Thymus (tissue), 11 donors: ENCODE results near the gene SUPT4H1. TPM values are rescaled to one million over a fixed set of nuclear protein-coding genes. Genes with fewer than 3 reads are reported as not detected.

Experiments
- DNase-seq, 9 donors: peaks; one replicate each; pipeline ENCODE4 v3.0.0-alpha.2; 2013; ENCODE audit warnings: low spot score in 9 of 9, low read depth in 6 of 9, missing footprints in 1 of 9
- H3K27ac ChIP-seq, 2 donors: one replicate each; pipeline ENCODE4 v1.5.1; 2013; ENCODE audit warnings: control low read depth in 1 of 2, low read depth in 1 of 2, low read length in 1 of 2, mild to moderate bottlenecking in 1 of 2, moderate library complexity in 1 of 2
- H3K27me3 ChIP-seq, 2 donors: one replicate each; pipeline ENCODE4 v1.5.1; 2013; ENCODE audit warnings: low read length in 1 of 2; ENCODE audit not compliant: control insufficient read depth in 2 of 2, insufficient read depth in 1 of 2
- H3K36me3 ChIP-seq, 2 donors: one replicate each; pipeline ENCODE4 v1.5.1; 2013; ENCODE audit warnings: low read length in 1 of 2, mild to moderate bottlenecking in 1 of 2, moderate library complexity in 1 of 2; ENCODE audit not compliant: control insufficient read depth in 2 of 2, insufficient read depth in 2 of 2
- H3K4me1 ChIP-seq, 2 donors: one replicate each; pipeline ENCODE4 v1.5.1; 2013; ENCODE audit warnings: low read length in 2 of 2; ENCODE audit not compliant: control insufficient read depth in 2 of 2, insufficient read depth in 2 of 2
- H3K4me3 ChIP-seq, 2 donors: one replicate each; pipeline ENCODE4 v1.5.1; 2013; ENCODE audit warnings: low read length in 2 of 2, control low read depth in 1 of 2, mild to moderate bottlenecking in 1 of 2
- H3K9me3 ChIP-seq, 2 donors: one replicate each; pipeline ENCODE4 v1.5.1; 2013; ENCODE audit warnings: low read length in 1 of 2, mild to moderate bottlenecking in 1 of 2; ENCODE audit not compliant: control insufficient read depth in 2 of 2, insufficient read depth in 1 of 2
- WGBS: extraction: QIAGEN DNeasy Blood & Tissue Kit; methylation state at CpG from one replicate; pipeline ENCODE4 v1.1.7; 2013; 5-methylcytosine and 5-hydroxymethylcytosine counted together
- polyA plus RNA-seq: library from polyadenylated mRNA; stranded (reverse); fragments of 200-250 nt; gene quantifications from one replicate; pipeline ENCODE4 v1.2.3, GENCODE V29; 2013
- total RNA-seq: library from RNA; stranded (reverse); fragments of 120-200 nt; gene quantifications from one replicate; pipeline ENCODE4 v1.2.4, GENCODE V29; 2013
- donor health status: healthy.

The SUPT4H1 gene
- total and polyA plus RNA-seq, 2 donors, result 103 to 119 TPM

DNA sequence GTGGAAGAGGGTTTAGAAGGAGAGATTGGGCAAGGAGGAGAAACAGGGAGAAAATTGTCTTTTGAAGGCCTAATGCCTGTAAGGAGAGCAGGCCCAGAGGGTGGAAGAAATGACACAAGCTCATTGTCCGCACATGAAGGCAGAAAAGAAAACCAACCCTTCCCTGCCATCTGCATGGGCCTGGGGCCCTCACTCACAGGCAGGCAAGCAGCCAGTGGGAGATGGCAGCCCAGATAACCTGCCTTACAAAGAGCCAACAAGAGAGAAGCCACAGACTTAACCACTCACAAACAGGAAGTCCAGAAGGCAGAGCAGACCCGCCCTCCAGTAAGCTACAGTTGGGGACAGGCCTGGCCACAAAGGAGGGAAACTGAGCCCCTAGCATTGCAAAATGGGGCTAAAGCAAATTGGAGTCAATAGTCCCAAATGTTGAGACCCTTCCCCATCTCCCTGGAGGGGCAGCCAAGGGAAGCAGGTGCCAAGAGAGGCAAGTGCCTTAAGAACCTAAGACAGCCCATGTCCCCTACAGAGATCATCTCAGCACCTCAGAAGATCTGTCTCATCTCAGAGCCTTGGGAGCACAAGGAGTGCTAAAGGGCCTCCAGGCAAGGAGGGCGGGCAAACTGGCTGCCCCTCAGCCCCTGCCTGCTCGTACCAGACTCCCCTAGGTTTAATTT, 16.1 kb downstream of the SUPT4H1 start:
- peak overlapping the region; percentile 99 to 100 for H3K27ac ChIP-seq
- peaks cover 18 to 66% of the 10 kb centered on the region in 2 donors for H3K4me1 ChIP-seq
- peak overlapping the region; percentile 84 to 98 for H3K4me3 ChIP-seq
- H3K9me3 ChIP-seq, result no peaks in the 10 kb centered on the region
- H3K27me3 ChIP-seq, result peaks cover 0 to 3% of the 10 kb centered on the region in 2 donors
- peaks cover 10 to 14% of the 10 kb centered on the region in 2 donors for H3K36me3 ChIP-seq
- DNase-seq, result peak in 8 of 9 donors; percentile 70 to 96 (median 86)
- WGBS, result 4% methylated on average over 4 of the region's 4 CpGs

DNA sequence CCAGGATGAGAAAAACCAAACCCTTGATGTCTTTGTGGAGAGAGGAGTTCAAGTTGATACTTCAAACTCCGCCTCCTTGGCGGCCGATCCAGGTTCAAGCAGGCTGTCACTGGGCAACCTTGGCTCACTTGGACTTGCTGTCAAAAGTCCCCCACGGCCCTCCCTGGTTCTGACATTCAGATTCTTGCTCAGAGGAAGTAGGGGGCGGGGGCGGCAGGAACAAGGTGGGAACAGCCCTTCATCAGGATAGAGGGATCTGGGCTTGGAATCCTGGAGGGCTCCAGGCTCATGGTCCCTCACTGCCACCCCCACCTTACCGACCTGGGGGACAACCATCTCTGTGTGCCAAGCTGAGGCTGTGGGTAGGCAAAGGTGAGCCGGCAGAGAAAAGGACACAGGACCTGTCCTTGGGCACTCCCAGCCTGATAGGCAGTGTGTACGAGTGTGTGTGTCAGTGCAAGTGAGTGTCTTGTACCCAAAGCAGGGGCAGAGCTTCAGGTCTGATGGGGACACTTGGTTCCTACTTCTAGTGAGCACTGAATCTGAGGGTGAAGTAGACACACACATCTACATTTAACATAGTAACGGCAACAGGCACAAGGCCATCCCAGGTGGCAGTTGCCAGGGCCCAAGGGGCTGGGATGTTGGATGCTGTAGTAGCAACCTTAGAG, 16.8 kb downstream of the SUPT4H1 start:
- H3K4me1 ChIP-seq, result peaks cover 14 to 59% of the 10 kb centered on the region in 2 donors
- H3K36me3 ChIP-seq, result peaks cover 16 to 18% of the 10 kb centered on the region in 2 donors
- H3K27me3 ChIP-seq, result peaks cover 0 to 4% of the 10 kb centered on the region in 2 donors
- peak overlapping the region; percentile 99 to 100 for H3K27ac ChIP-seq
- H3K4me3 ChIP-seq, result peak overlapping the region; percentile 84 to 98
- no peaks in the 10 kb centered on the region for H3K9me3 ChIP-seq
- DNase-seq, result peak in 6 of 9 donors; percentile 36 to 74 (median 45)
- 6% methylated on average over 10 of the region's 10 CpGs for WGBS

DNA sequence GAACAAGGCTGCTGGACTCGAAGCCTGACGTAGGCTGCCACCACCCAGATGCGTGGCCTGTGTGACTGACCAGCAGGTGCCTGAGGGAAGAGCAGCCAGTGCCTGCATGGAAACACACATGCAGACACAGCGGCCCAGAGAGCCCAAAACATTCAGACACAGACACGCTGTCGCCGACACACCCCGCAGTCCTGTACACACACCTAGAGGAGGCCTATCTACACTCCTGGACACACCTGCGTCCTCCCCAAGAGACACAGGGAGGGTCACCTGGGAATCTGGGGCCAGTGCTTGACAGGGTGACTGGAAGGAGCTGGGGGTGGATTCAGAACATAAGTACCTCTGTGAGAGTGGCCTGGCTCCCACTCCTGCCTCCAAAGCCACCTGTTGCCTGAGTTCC, 17.3 kb downstream of the SUPT4H1 start:
- DNase-seq, result no peak
- peaks cover 20 to 21% of the 10 kb centered on the region in 2 donors for H3K36me3 ChIP-seq
- H3K4me3 ChIP-seq, result peak overlapping the region; percentile 84 to 98
- peaks cover 0 to 4% of the 10 kb centered on the region in 2 donors for H3K27me3 ChIP-seq
- whole genome bisulfite sequencing, result 61% methylated on average over 9 of the region's 9 CpGs
- H3K27ac ChIP-seq, result peak overlapping the region; percentile 99 to 100
- no peaks in the 10 kb centered on the region for H3K9me3 ChIP-seq
- peaks cover 10 to 54% of the 10 kb centered on the region in 2 donors for H3K4me1 ChIP-seq

DNA sequence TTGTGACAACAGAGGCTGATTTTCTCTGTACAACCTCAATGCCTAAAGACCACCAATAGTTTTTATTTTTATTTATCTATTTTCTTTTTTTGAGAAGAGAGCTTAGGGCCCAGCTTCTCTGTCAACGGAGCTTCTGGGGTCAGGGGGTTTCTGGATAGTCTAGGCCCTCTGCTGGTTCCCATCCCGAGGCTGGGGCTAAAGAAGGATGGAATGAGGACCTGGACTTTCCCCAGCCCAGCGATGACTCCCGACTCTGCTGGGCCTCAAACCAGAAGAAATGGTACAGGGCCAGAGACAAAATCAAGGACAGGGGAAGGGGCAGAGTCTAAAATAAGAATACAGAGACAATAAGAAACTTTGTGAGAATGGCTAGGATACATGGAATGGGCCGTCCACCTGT, 17.7 kb downstream of the SUPT4H1 start:
- 59% methylated on average over 5 of the region's 5 CpGs for WGBS
- H3K27me3 ChIP-seq, result peaks cover 0 to 4% of the 10 kb centered on the region in 2 donors
- H3K27ac ChIP-seq, result peak overlapping the region; percentile 99 to 100
- H3K4me3 ChIP-seq, result peak overlapping the region; percentile 84 to 98
- DNase-seq, result no peak
- no peaks in the 10 kb centered on the region for H3K9me3 ChIP-seq
- peaks cover 22 to 24% of the 10 kb centered on the region in 2 donors for H3K36me3 ChIP-seq
- peaks cover 10 to 52% of the 10 kb centered on the region in 2 donors for H3K4me1 ChIP-seq

DNA sequence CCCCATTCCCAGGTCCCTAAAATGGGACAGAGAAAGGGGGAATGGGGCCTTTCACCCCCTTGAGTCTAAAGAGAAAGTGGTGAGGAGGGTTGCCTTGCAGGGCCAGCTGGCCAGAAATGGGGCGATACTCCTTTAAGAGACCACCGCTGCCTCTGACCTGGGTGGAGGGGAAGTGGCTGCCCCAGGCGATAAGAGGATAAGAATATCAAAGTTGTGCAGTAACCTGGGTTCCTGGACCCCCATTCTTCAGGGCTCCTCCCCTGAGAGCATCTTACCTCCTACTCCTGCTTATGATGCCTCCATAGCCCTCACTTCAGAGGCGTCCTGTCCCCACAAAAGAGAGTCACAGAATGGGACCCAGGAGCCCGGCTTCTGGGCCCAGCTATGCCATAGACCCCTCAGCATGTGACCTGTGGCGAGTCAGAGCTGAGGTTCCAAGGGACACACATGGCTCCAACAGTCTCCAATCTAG, 18.2 kb downstream of the SUPT4H1 start:
- peak overlapping the region; percentile 84 to 98 for H3K4me3 ChIP-seq
- H3K36me3 ChIP-seq, result peaks cover 22 to 24% of the 10 kb centered on the region in 2 donors
- H3K9me3 ChIP-seq, result no peaks in the 10 kb centered on the region
- WGBS, result 7% methylated on average over 6 of the region's 6 CpGs
- H3K27me3 ChIP-seq, result peaks cover 0 to 4% of the 10 kb centered on the region in 2 donors
- peak in 6 of 9 donors; percentile 43 to 82 (median 58) for DNase-seq
- peak overlapping the region; percentile 99 to 100 for H3K27ac ChIP-seq
- H3K4me1 ChIP-seq, result peaks cover 10 to 53% of the 10 kb centered on the region in 2 donors

DNA sequence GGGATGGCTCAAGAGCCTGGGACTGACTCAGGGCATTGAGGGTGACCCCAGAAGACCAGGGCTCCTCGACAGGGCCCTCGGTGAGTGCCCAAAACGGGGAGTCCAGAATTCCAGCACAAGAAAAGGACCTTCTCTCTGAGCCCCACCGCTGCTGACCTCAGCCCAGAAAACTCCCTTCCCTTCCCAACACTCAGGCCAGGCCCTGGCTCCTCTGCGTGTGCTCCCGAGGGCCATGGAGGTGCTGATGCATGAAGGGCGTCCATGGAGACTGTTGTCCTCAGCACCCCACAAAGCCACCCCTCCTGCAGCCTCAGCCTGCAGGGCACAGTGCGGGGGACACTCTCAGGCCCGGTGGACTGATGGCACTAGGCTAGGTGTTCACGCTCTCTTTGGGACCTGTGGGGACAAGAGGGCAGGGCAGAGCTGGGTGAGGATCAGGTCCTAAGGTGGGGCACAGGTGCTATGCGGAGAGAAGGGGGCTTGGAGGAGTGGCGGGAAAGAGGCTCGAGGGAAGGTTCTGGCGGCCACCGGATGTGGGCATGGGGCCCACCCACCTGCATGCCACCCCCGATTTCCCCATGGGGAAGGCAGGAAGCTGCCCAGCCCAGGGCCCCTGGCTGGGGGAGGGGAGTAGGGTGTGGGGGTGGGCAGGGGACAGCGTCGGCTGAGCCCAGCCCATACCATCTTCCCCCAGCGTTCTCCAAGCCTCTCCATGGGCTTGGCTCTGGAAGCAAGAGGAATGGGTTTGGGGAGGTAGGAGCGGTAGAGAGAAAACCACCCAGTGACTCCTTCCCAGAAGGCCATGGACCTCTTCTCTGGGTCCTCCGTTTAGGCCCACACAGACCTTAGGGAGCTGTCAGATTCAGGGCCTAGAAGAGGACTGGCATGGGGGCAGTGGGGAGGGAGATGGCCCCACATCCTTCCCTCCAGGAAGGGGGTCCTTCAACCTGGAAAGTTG, 18.9 kb downstream of the SUPT4H1 start:
- H3K27me3 ChIP-seq, result peaks cover 0 to 4% of the 10 kb centered on the region in 2 donors
- WGBS, result 4% methylated on average over 21 of the region's 21 CpGs
- peak in 8 of 9 donors; percentile 65 to 90 (median 79) for DNase-seq
- peaks cover 7 to 54% of the 10 kb centered on the region in 2 donors for H3K4me1 ChIP-seq
- peak overlapping the region; percentile 84 to 98 for H3K4me3 ChIP-seq
- peak overlapping the region; percentile 99 to 100 for H3K27ac ChIP-seq
- no peaks in the 10 kb centered on the region for H3K9me3 ChIP-seq
- H3K36me3 ChIP-seq, result peaks cover 22 to 24% of the 10 kb centered on the region in 2 donors

DNA sequence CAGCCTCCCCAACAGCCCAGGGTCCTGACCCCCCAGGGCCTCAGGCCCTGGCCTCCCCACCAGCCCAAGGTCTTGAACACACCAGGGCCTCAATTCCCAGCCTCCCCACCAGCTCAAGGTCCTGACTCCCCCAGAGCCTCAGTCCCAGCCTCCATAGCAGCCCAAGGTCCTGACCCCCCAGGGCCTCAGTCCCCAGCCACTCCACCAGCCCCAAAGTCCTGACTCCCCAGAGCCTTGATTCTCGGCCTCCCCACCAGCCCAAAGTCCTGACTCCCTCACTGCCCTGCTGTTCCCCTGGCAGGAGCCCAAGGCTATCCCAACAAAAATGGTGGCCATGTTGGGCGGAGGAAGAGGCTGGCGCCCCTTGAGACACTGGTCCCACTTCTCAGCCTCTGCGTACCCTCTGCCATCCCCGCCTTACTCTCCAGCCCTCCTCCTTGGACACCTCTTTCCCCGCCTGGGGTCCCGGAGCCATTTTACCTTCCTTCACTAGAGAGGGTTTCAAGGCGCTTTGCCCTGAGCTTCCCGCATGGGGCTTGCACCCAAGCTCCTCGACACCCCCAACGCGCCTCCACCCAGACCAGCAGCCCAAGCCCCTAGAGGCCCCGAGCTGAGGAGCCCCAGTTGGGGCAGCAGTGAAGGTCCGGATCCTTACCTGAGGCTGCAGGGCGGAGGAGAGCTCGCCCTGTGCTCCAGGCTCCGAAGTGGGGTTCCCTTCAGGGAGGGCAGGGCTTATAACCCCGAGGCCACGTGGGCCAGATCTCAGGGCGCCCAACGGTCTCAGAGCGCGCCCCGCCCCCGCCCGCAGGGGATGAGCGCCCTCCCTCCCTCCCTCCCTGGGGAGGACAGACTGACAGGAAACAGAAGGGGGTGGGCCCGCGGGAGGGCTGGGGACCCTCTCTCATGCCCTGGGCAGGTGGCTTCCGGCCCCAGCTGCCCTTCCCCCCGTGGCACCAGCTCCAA, 19.9 kb downstream of the SUPT4H1 start:
- 8% methylated on average over 31 of the region's 31 CpGs for WGBS
- H3K27me3 ChIP-seq, result peaks cover 0 to 4% of the 10 kb centered on the region in 2 donors

More for the DNA sequence above, 19.9 kb downstream of the SUPT4H1 start:
- Histone ChIP-seq H3K9me3 (no peaks in the 10 kb centered on the region), H3K36me3 (peaks cover 22 to 24% of the 10 kb centered on the region in 2 donors), H3K4me1 (peaks cover 14 to 61% of the 10 kb centered on the region in 2 donors), H3K4me3 (peak overlapping the region; percentile 84 to 98), H3K27ac (peak overlapping the region; percentile 99 to 100)
- DNase-seq, result peak in 8 of 9 donors; percentile 89 to 99 (median 96)
